Glutamatergic neuron (in vitro differentiated cells): Measurements from ENCODE around the gene PHACTR2. TPM values are rescaled to one million over a fixed set of nuclear protein-coding genes. Genes with fewer than 3 reads are reported as not detected.
"Not testable (repeated sequence)": the region's sequence is repeated elsewhere in the genome, so short reads cannot be mapped to it uniquely, and the experiment has no call there.

Source experiments
- DNase-seq: peaks from one replicate; pipeline ENCODE4 v3.0.0; 2022
- H3K27ac Mint-ChIP-seq: one replicate; pipeline ENCODE4 v1.8.0; 2020; ENCODE audit warnings: mild to moderate bottlenecking, mixed read lengths, inconsistent platforms; ENCODE audit not compliant: unreplicated experiment
- H3K27me3 Mint-ChIP-seq: one replicate; pipeline ENCODE4 v1.8.0; 2020; ENCODE audit warnings: mild to moderate bottlenecking, moderate library complexity, mixed read lengths, inconsistent platforms; ENCODE audit not compliant: unreplicated experiment
- H3K36me3 Mint-ChIP-seq: one replicate; pipeline ENCODE4 v1.8.0; 2020; ENCODE audit warnings: mild to moderate bottlenecking, mixed read lengths, inconsistent platforms; ENCODE audit not compliant: unreplicated experiment
- H3K4me1 Mint-ChIP-seq: one replicate; pipeline ENCODE4 v1.8.0; 2020; ENCODE audit warnings: mild to moderate bottlenecking, low read depth, mixed read lengths, inconsistent platforms; ENCODE audit not compliant: unreplicated experiment
- H3K4me3 Mint-ChIP-seq: one replicate; pipeline ENCODE4 v1.8.0; 2020; ENCODE audit warnings: mild to moderate bottlenecking, mixed read lengths, inconsistent platforms; ENCODE audit not compliant: unreplicated experiment
- H3K9me3 Mint-ChIP-seq: one replicate; pipeline ENCODE4 v1.8.0; 2020; ENCODE audit warnings: mild to moderate bottlenecking, moderate library complexity, mixed read lengths, inconsistent platforms; ENCODE audit not compliant: unreplicated experiment
- CTCF ChIP-seq: fragments of 200-600 bp; sonication (generic); IDR thresholded peaks from one replicate; pipeline ENCODE4 v1.5.0; 2021; ENCODE audit not compliant: partially characterized antibody, unreplicated experiment
- total RNA-seq: library from RNA; stranded (reverse); fragmentation: NEBNext Ultra II Directional; extraction: Animal tissue kit (Norgen Biotek cat#: 25700); gene quantifications from one replicate; pipeline ENCODE4 v1.2.1, GENCODE V29; 2021; ENCODE audit not compliant: unreplicated experiment

PHACTR2 gene
- total RNA-seq, 1 donor from 2014 or later, result 9.7 TPM

- Mint-ChIP-seq H3K36me3 (no peaks in the 10 kb centered on the region), H3K9me3 (no peaks in the 10 kb centered on the region), H3K4me1 (peaks cover 3% of the 10 kb centered on the region), H3K27me3 (peaks cover 8% of the 10 kb centered on the region), H3K27ac (no peak overlapping the region), H3K4me3 (no peak overlapping the region)
- DNase-seq, result no peak
- TF ChIP-seq CTCF, result no peak
Measured at GRCh38 chr6:143793280-143793619, 115.5 kb downstream of the PHACTR2 start.

- H3K4me1 Mint-ChIP-seq, H3K27me3 Mint-ChIP-seq, DNase-seq, H3K27ac Mint-ChIP-seq, H3K4me3 Mint-ChIP-seq, H3K36me3 Mint-ChIP-seq, H3K9me3 Mint-ChIP-seq: not testable (repeated sequence)
Measured at GRCh38 chr6:143796551-143796950, 118.8 kb downstream of the PHACTR2 start.

- not testable (repeated sequence) for DNase-seq, H3K4me1 Mint-ChIP-seq, H3K9me3 Mint-ChIP-seq, H3K36me3 Mint-ChIP-seq, H3K4me3 Mint-ChIP-seq, H3K27me3 Mint-ChIP-seq, H3K27ac Mint-ChIP-seq
Measured at GRCh38 chr6:143798487-143798886, 120.7 kb downstream of the PHACTR2 start.

- no peak for DNase-seq
- Mint-ChIP-seq H3K27ac (no peak overlapping the region), H3K4me3 (no peak overlapping the region), H3K4me1 (no peaks in the 10 kb centered on the region), H3K36me3 (peaks cover 4% of the 10 kb centered on the region), H3K9me3 (peaks cover 3% of the 10 kb centered on the region), H3K27me3 (peaks cover 3% of the 10 kb centered on the region)
- no peak for TF ChIP-seq CTCF
Measured at GRCh38 chr6:143802833-143803565, 125.2 kb downstream of the PHACTR2 start.

GRCh38 chr6:143803769-143804568, 126.2 kb downstream of the PHACTR2 start:
- peaks cover 3% of the 10 kb centered on the region for H3K9me3 Mint-ChIP-seq
- H3K36me3 Mint-ChIP-seq, result peaks cover 3% of the 10 kb centered on the region
- H3K27ac Mint-ChIP-seq, result no peak overlapping the region
- H3K4me3 Mint-ChIP-seq, result no peak overlapping the region
- no peaks in the 10 kb centered on the region for H3K27me3 Mint-ChIP-seq
- TF ChIP-seq CTCF, result no peak
- DNase-seq, result no peak
- H3K4me1 Mint-ChIP-seq, result no peaks in the 10 kb centered on the region

- Mint-ChIP-seq H3K27me3 (no peaks in the 10 kb centered on the region), H3K27ac (no peak overlapping the region), H3K36me3 (no peaks in the 10 kb centered on the region), H3K4me1 (no peaks in the 10 kb centered on the region), H3K4me3 (no peak overlapping the region), H3K9me3 (peaks cover 3% of the 10 kb centered on the region)
- DNase-seq, result no peak
- TF ChIP-seq CTCF, result no peak
Measured at GRCh38 chr6:143804835-143805239, 127.1 kb downstream of the PHACTR2 start.
